WTC11 (cell line): Measurements from ENCODE around the gene HDAC1. TPM values are rescaled to one million over a fixed set of nuclear protein-coding genes. Genes with fewer than 3 reads are reported as not detected.

Experiments
- ATAC-seq: fragments of 200-7000 bp; cut with Tn5 transposase; 2 replicates; pipeline ENCODE4 v1.10.0; 2021; ENCODE audit warnings: mild to moderate bottlenecking, moderate library complexity
- CTCF ChIA-PET: fragments of 300-600 bp; sonication (Branson Sonifier 250); formaldehyde crosslinking; loops from one replicate; lab custom pipeline; 2021; ENCODE audit warnings: antibody characterized with exemption; lab: Charles Lee
- POLR2A ChIA-PET: fragments of 350-600 bp; sonication (Branson Sonifier 250); formaldehyde crosslinking; loops from one replicate; lab custom pipeline; 2021; ENCODE audit warnings: antibody characterized with exemption; lab: Charles Lee
- DNase-seq: peaks from one replicate; pipeline ENCODE4 v3.0.0; 2021; ENCODE audit warnings: low spot score
- H3K27ac Mint-ChIP-seq: 2 replicates; pipeline ENCODE4 v1.8.0; 2021; ENCODE audit warnings: mixed read lengths
- H3K27me3 Mint-ChIP-seq: 2 replicates; pipeline ENCODE4 v1.8.0; 2021; ENCODE audit warnings: low read depth, mild to moderate bottlenecking, moderate library complexity, mixed read lengths
- H3K36me3 Mint-ChIP-seq: 2 replicates; pipeline ENCODE4 v1.8.0; 2021; ENCODE audit warnings: mixed read lengths
- H3K4me1 Mint-ChIP-seq: 2 replicates; pipeline ENCODE4 v1.8.0; 2022; ENCODE audit warnings: mixed read lengths
- H3K4me3 Mint-ChIP-seq: 2 replicates; pipeline ENCODE4 v1.8.0; 2021; ENCODE audit warnings: mild to moderate bottlenecking, moderate library complexity, mixed read lengths
- H3K9me3 Mint-ChIP-seq: 2 replicates; pipeline ENCODE4 v1.8.0; 2021; ENCODE audit warnings: mixed read lengths
- CBFB ChIP-seq: sonication (generic); formaldehyde crosslinking; IDR thresholded peaks from 2 replicates; pipeline ENCODE4 v1.8.1; 2022; ENCODE audit warnings: mild to moderate bottlenecking, low read depth, missing genetic modification reagents
- CREB1 ChIP-seq: sonication (generic); formaldehyde crosslinking; IDR thresholded peaks from 2 replicates; pipeline ENCODE4 v1.8.0; 2023; ENCODE audit warnings: mild to moderate bottlenecking, missing genetic modification reagents
- ETV6 ChIP-seq: sonication (generic); formaldehyde crosslinking; IDR thresholded peaks from 2 replicates; pipeline ENCODE4 v1.8.1; 2022; ENCODE audit warnings: mild to moderate bottlenecking, missing genetic modification reagents
- FOXP1 ChIP-seq: sonication (generic); formaldehyde crosslinking; IDR thresholded peaks from 2 replicates; pipeline ENCODE4 v1.8.0; 2022; ENCODE audit warnings: missing genetic modification reagents, mild to moderate bottlenecking, moderate library complexity, borderline replicate concordance
- HMGA2 ChIP-seq: fragments of 250-450 bp; sonication (Bioruptor Pico); IDR thresholded peaks from 2 replicates; pipeline ENCODE4 v1.4.0; 2021; ENCODE audit warnings: mild to moderate bottlenecking, moderate library complexity
- IRF2 ChIP-seq: sonication (generic); formaldehyde crosslinking; IDR thresholded peaks from 2 replicates; pipeline ENCODE4 v1.8.0; 2022; ENCODE audit warnings: low read depth, missing genetic modification reagents, borderline replicate concordance
- JUN ChIP-seq: sonication (generic); formaldehyde crosslinking; IDR thresholded peaks from 2 replicates; pipeline ENCODE4 v1.8.0; 2023; ENCODE audit warnings: mild to moderate bottlenecking, missing genetic modification reagents
- NFATC4 ChIP-seq: fragments of 250-450 bp; sonication (Bioruptor Pico); IDR thresholded peaks from 2 replicates; pipeline ENCODE4 v1.9.0; 2021; ENCODE audit warnings: mild to moderate bottlenecking
- NFYB ChIP-seq: sonication (generic); formaldehyde crosslinking; conservative IDR thresholded peaks from 2 replicates; pipeline ENCODE4 v1.8.0; 2022; ENCODE audit warnings: low read depth, missing genetic modification reagents
- NR3C1 ChIP-seq: sonication (generic); formaldehyde crosslinking; conservative IDR thresholded peaks from 2 replicates; pipeline ENCODE4 v1.8.1; 2023; ENCODE audit warnings: low read depth, mild to moderate bottlenecking, missing genetic modification reagents
- OVOL2 ChIP-seq: fragments of 250-450 bp; sonication (Bioruptor Pico); IDR thresholded peaks from 2 replicates; pipeline ENCODE4 v1.9.0; 2021; ENCODE audit warnings: mild to moderate bottlenecking, borderline replicate concordance
- SMAD3 ChIP-seq: sonication (generic); formaldehyde crosslinking; IDR thresholded peaks from 2 replicates; pipeline ENCODE4 v1.8.0; 2022; ENCODE audit warnings: missing genetic modification reagents, mild to moderate bottlenecking, borderline replicate concordance
- SOX15 ChIP-seq: fragments of 250-450 bp; sonication (Bioruptor Pico); IDR thresholded peaks from 2 replicates; pipeline ENCODE4 v1.9.0; 2021; ENCODE audit warnings: mild to moderate bottlenecking
- TP53 ChIP-seq: sonication (generic); formaldehyde crosslinking; IDR thresholded peaks from 2 replicates; pipeline ENCODE4 v1.8.1; 2023; ENCODE audit warnings: mild to moderate bottlenecking, missing genetic modification reagents
- ZNF121 ChIP-seq: sonication (generic); formaldehyde crosslinking; IDR thresholded peaks from 2 replicates; pipeline ENCODE4 v1.8.0; 2023; ENCODE audit warnings: missing genetic modification reagents
- ZNF423 ChIP-seq: fragments of 250-450 bp; sonication (Bioruptor Pico); IDR thresholded peaks from 2 replicates; pipeline ENCODE4 v2.1.2; 2022; ENCODE audit warnings: mild to moderate bottlenecking, moderate library complexity
- total RNA-seq: library from RNA; stranded (reverse); gene quantifications from 3 replicates; pipeline ENCODE4 v1.2.3, GENCODE V29; 2021
- TF ChIP-seq, protein P1 (sequence below): sonication (generic); formaldehyde crosslinking; IDR thresholded peaks from 2 replicates; pipeline ENCODE4 v1.8.0; 2022; ENCODE audit warnings: mild to moderate bottlenecking, missing genetic modification reagents
- TF ChIP-seq, protein P2 (sequence below): sonication (generic); formaldehyde crosslinking; IDR thresholded peaks from 2 replicates; pipeline ENCODE4 v1.8.1; 2023; ENCODE audit warnings: mild to moderate bottlenecking, missing genetic modification reagents, moderate library complexity
- TF ChIP-seq, protein P3 (sequence below): sonication (generic); formaldehyde crosslinking; IDR thresholded peaks from 2 replicates; pipeline ENCODE4 v1.8.1; 2022; ENCODE audit warnings: low read depth, missing genetic modification reagents, borderline replicate concordance
- TF ChIP-seq, protein P4 (sequence below): sonication (generic); formaldehyde crosslinking; conservative IDR thresholded peaks from 2 replicates; pipeline ENCODE4 v1.8.1; 2022; ENCODE audit warnings: mild to moderate bottlenecking, missing genetic modification reagents
- TF ChIP-seq, protein P5 (sequence below): sonication (generic); formaldehyde crosslinking; IDR thresholded peaks from 2 replicates; pipeline ENCODE4 v1.8.1; 2023; ENCODE audit warnings: mild to moderate bottlenecking, moderate library complexity, missing genetic modification reagents
- TF ChIP-seq, protein P6 (sequence below): sonication (generic); formaldehyde crosslinking; IDR thresholded peaks from 2 replicates; pipeline ENCODE4 v1.8.1; 2023; ENCODE audit warnings: mild to moderate bottlenecking, missing genetic modification reagents
- TF ChIP-seq, protein P7 (sequence below): fragments of 250-450 bp; sonication (Bioruptor Pico); conservative IDR thresholded peaks from 2 replicates; pipeline ENCODE4 v1.9.0; 2021; ENCODE audit warnings: mild to moderate bottlenecking

HDAC1 gene
- total RNA-seq, 1 experiment from 2014 or later, result 108 TPM

DNA sequence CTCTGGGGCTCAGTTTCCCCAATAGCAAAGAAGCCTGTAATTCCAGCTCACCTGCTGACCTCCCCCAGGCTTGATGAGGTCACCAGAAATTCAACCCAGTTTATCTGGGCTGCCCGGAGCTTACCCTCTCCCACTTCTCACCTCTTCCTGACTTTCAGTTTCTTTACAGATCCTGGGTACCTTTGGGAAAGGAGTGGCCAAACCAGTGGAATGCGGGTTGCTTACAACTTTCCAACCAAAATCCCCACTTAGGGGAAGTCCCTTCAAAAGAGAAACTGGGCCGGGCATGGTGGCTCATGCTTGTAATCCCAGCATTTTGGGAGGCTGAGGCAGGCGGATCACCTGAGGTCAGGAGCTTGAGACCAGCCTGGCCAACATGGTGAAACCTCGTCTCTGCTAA is 50.1 kb downstream of the HDAC1 start (continued):
- TF ChIP-seq, protein P1, sequence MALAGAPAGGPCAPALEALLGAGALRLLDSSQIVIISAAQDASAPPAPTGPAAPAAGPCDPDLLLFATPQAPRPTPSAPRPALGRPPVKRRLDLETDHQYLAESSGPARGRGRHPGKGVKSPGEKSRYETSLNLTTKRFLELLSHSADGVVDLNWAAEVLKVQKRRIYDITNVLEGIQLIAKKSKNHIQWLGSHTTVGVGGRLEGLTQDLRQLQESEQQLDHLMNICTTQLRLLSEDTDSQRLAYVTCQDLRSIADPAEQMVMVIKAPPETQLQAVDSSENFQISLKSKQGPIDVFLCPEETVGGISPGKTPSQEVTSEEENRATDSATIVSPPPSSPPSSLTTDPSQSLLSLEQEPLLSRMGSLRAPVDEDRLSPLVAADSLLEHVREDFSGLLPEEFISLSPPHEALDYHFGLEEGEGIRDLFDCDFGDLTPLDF (CRISPR knock-in tag), result no peak
- TF ChIP-seq ZNF121 (CRISPR knock-in tag) (no peak), NFATC4 (no peak), HMGA2 (CRISPR knock-in tag) (no peak), JUN (CRISPR knock-in tag) (no peak), NFYB (CRISPR knock-in tag) (no peak), TP53 (CRISPR knock-in tag) (no peak)
- TF ChIP-seq, protein P2, sequence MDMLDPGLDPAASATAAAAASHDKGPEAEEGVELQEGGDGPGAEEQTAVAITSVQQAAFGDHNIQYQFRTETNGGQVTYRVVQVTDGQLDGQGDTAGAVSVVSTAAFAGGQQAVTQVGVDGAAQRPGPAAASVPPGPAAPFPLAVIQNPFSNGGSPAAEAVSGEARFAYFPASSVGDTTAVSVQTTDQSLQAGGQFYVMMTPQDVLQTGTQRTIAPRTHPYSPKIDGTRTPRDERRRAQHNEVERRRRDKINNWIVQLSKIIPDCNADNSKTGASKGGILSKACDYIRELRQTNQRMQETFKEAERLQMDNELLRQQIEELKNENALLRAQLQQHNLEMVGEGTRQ (CRISPR knock-in tag), result no peak
- TF ChIP-seq, protein P3, sequence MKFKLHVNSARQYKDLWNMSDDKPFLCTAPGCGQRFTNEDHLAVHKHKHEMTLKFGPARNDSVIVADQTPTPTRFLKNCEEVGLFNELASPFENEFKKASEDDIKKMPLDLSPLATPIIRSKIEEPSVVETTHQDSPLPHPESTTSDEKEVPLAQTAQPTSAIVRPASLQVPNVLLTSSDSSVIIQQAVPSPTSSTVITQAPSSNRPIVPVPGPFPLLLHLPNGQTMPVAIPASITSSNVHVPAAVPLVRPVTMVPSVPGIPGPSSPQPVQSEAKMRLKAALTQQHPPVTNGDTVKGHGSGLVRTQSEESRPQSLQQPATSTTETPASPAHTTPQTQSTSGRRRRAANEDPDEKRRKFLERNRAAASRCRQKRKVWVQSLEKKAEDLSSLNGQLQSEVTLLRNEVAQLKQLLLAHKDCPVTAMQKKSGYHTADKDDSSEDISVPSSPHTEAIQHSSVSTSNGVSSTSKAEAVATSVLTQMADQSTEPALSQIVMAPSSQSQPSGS (CRISPR knock-in tag), result no peak
- TF ChIP-seq, all 79 proteins: peak for 0

DNA sequence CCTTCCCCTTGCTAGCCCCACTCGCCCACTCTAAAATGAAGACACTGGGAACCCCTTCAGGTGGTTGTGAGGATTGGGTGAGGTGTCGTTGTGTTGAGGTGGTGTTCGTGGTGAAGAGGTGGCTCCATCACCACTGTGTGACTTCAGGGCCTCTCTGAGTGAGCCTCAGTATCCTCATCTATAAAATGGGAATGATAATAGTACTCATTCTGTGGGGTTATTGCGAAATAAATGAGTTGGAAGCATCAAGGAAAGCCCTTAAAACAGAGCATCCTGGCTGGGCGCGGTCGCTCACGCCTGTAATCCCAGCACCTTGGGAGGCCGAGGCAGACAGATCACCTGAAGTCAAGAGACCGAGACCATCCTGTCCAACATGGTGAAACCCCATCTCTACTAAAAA is 50.8 kb downstream of the HDAC1 start:
- Mint-ChIP-seq H3K4me1 (peaks cover 11% of the 10 kb centered on the region), H3K27ac (no peak overlapping the region), H3K27me3 (peaks cover 27% of the 10 kb centered on the region), H3K36me3 (no peaks in the 10 kb centered on the region), H3K9me3 (no peaks in the 10 kb centered on the region)
- POLR2A ChIA-PET, result no interaction called here
- CTCF ChIA-PET, result interaction anchor here (0.9 to 2.2 kb wide), 3 partner anchors 9 to 94 kb away, joined by 3 to 21 read pairs (median 4); no protein-coding TSS in a partner anchor
- TF ChIP-seq, protein P4, sequence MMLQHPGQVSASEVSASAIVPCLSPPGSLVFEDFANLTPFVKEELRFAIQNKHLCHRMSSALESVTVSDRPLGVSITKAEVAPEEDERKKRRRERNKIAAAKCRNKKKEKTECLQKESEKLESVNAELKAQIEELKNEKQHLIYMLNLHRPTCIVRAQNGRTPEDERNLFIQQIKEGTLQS (CRISPR knock-in tag), result no peak
- TF ChIP-seq ETV6 (CRISPR knock-in tag), result no peak
- TF ChIP-seq, protein P5, sequence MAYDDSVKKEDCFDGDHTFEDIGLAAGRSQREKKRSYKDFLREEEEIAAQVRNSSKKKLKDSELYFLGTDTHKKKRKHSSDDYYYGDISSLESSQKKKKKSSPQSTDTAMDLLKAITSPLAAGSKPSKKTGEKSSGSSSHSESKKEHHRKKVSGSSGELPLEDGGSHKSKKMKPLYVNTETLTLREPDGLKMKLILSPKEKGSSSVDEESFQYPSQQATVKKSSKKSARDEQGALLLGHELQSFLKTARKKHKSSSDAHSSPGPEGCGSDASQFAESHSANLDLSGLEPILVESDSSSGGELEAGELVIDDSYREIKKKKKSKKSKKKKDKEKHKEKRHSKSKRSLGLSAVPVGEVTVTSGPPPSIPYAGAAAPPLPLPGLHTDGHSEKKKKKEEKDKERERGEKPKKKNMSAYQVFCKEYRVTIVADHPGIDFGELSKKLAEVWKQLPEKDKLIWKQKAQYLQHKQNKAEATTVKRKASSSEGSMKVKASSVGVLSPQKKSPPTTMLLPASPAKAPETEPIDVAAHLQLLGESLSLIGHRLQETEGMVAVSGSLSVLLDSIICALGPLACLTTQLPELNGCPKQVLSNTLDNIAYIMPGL (CRISPR knock-in tag), result no peak
- no peak for TF ChIP-seq CREB1 (CRISPR knock-in tag)
- TF ChIP-seq, protein P6, sequence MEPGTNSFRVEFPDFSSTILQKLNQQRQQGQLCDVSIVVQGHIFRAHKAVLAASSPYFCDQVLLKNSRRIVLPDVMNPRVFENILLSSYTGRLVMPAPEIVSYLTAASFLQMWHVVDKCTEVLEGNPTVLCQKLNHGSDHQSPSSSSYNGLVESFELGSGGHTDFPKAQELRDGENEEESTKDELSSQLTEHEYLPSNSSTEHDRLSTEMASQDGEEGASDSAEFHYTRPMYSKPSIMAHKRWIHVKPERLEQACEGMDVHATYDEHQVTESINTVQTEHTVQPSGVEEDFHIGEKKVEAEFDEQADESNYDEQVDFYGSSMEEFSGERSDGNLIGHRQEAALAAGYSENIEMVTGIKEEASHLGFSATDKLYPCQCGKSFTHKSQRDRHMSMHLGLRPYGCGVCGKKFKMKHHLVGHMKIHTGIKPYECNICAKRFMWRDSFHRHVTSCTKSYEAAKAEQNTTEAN (CRISPR knock-in tag), result no peak
- no peak for TF ChIP-seq IRF2
- TF ChIP-seq, protein P7, sequence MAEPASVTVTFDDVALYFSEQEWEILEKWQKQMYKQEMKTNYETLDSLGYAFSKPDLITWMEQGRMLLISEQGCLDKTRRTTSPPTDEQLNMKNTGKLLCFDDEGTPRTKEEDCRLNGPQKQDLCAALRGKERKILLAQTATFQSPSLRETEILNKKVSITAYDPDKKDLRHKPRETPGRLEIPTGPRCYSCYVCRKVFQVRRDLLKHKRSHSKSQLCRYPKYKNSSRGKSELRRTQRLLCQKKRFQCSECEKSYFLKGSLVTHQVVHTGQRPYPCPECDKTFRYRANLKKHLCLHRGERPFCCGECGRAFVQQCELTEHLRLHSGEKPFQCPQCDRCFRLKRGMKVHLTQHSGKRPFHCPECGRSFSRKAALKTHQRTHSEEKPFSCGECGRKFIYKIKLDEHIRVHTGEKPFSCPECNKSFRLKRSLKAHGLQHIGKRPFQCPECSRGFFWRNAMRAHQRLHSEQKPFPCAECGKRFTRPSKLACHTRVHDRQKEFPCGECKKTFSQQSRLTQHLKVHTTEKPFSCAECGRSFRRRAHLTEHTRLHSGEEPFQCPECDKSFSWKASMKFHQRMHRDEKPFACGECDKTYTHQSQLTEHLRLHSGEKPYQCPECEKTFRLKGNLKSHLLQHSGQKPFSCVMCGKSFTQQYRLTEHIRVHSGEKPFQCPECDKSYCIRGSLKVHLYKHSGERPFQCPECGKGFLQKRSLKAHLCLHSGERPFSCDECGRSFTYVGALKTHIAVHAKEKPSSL, result no peak
- no peak for TF ChIP-seq SOX15 (CRISPR knock-in tag)
- no peak for TF ChIP-seq OVOL2 (CRISPR knock-in tag)
- no peak for TF ChIP-seq CBFB
- TF ChIP-seq HMGA2 (CRISPR knock-in tag), result no peak
- no peak for TF ChIP-seq NR3C1 (CRISPR knock-in tag)
- no peak for TF ChIP-seq FOXP1 (CRISPR knock-in tag)
- no peak for TF ChIP-seq ZNF423
- TF ChIP-seq SMAD3 (CRISPR knock-in tag), result no peak
- TF ChIP-seq, all 79 proteins: peak for 0
- no peak for ATAC-seq
- no peak overlapping the region for H3K4me3 Mint-ChIP-seq
- DNase-seq, result no peak
